HPDE6-E6E7 (cell line): ENCODE measurements around the gene UBE3B.

Experiments used
- DNase-seq: peaks from one replicate; pipeline ENCODE4 v3.0.0; 2011; ENCODE audit warnings: missing footprints; ENCODE audit errors: extremely low spot score

Gene UBE3B

GRCh38 chr12:109553906-109554500, 76.6 kb downstream of the UBE3B start:
- DNase-seq = no peak

GRCh38 chr12:109554761-109555160, 77.3 kb downstream of the UBE3B start:
- DNase-seq = no peak

GRCh38 chr12:109555431-109556315, 78.2 kb downstream of the UBE3B start:
- no peak for DNase-seq

- no peak for DNase-seq
Measured at GRCh38 chr12:109557200-109557599, 79.8 kb downstream of the UBE3B start.

- DNase-seq = no peak
Measured at GRCh38 chr12:109557805-109558204, 80.4 kb downstream of the UBE3B start.

GRCh38 chr12:109558374-109559199, 81.2 kb downstream of the UBE3B start:
- DNase-seq = no peak

GRCh38 chr12:109559200-109559505, 81.7 kb downstream of the UBE3B start:
- DNase-seq = no peak

GRCh38 chr12:109559601-109560000, 82.2 kb downstream of the UBE3B start:
- DNase-seq = no peak

GRCh38 chr12:109560867-109561710, 83.7 kb downstream of the UBE3B start:
- no peak for DNase-seq

GRCh38 chr12:109561711-109562030, 84.2 kb downstream of the UBE3B start:
- DNase-seq = no peak

GRCh38 chr12:109562871-109563270, 85.4 kb downstream of the UBE3B start:
- DNase-seq = no peak

- no peak for DNase-seq
Measured at GRCh38 chr12:109563291-109564284, 86.2 kb downstream of the UBE3B start.

- no peak for DNase-seq
Measured at GRCh38 chr12:109566424-109566823, 89.0 kb downstream of the UBE3B start.

GRCh38 chr12:109567296-109567695, 89.9 kb downstream of the UBE3B start:
- no peak for DNase-seq

GRCh38 chr12:109567967-109568366, 90.5 kb downstream of the UBE3B start:
- DNase-seq = no peak

GRCh38 chr12:109568486-109568885, 91.1 kb downstream of the UBE3B start:
- DNase-seq = no peak

- no peak for DNase-seq
Measured at GRCh38 chr12:109571773-109572505, 94.5 kb downstream of the UBE3B start.

- DNase-seq = no peak
Measured at GRCh38 chr12:109572506-109572845, 95.0 kb downstream of the UBE3B start.

GRCh38 chr12:109573029-109573913, 95.8 kb downstream of the UBE3B start, which contains the start of the genes MMAB and MVK:
Gene MMAB, minus strand, starts transcription at chr12:109573504. Its CDS starts 24 bp downstream, at chr12:109573480.
Gene MVK, plus strand, starts transcription at chr12:109573794. Its CDS starts 1,029 bp downstream, at chr12:109574823.
- DNase-seq = peak; percentile 99
